Natural killer cell (primary cell): ENCODE data around the gene TATDN2. TPM values are rescaled to one million over a fixed set of nuclear protein-coding genes. Genes with fewer than 3 reads are reported as not detected.

Source experiments
- ATAC-seq, 3 donors: fragments of 150-1000 bp in 2 of 3; fragments of 200-7000 bp in 1 of 3; cut with Tn5 transposase; 1 replicate in 1 of 3; 2 replicates in 2 of 3; pipeline ENCODE4 v1.10.0; 2021; ENCODE audit warnings: mild to moderate bottlenecking in 2 of 3, moderate library complexity in 2 of 3
- DNase-seq, 2 donors: peaks; one replicate each; pipeline versions ENCODE4 v3.0.0 to v3.0.0-alpha.2; 2013 to 2021; ENCODE audit warnings: mixed read lengths in 1 of 2
- H3K27ac ChIP-seq: one replicate; pipeline ENCODE4 v1.5.1; 2013; ENCODE audit warnings: mild to moderate bottlenecking, low read length
- H3K27me3 ChIP-seq: one replicate; pipeline ENCODE4 v1.6.1; 2013; ENCODE audit warnings: low read length; ENCODE audit not compliant: control insufficient read depth, insufficient read depth
- H3K36me3 ChIP-seq: one replicate; pipeline ENCODE4 v1.6.1; 2013; ENCODE audit warnings: low read length; ENCODE audit not compliant: control insufficient read depth, insufficient read depth
- H3K4me1 ChIP-seq: one replicate; pipeline ENCODE4 v1.6.1; 2013; ENCODE audit warnings: low read length; ENCODE audit not compliant: control insufficient read depth, insufficient read depth
- H3K4me3 ChIP-seq: one replicate; pipeline ENCODE4 v1.5.1; 2013; ENCODE audit warnings: low read length
- H3K9me3 ChIP-seq: one replicate; pipeline ENCODE4 v1.6.1; 2013; ENCODE audit warnings: low read length; ENCODE audit not compliant: control insufficient read depth, insufficient read depth
- H3K27ac Mint-ChIP-seq, 2 donors: one replicate each; pipeline ENCODE4 v1.8.0; 2022; ENCODE audit warnings: mild to moderate bottlenecking in 2 of 2, mixed read lengths in 2 of 2, moderate library complexity in 1 of 2
- H3K27me3 Mint-ChIP-seq, 2 donors: one replicate each; pipeline ENCODE4 v1.8.0; 2022; ENCODE audit warnings: low read depth in 2 of 2, mixed read lengths in 2 of 2
- H3K36me3 Mint-ChIP-seq: one replicate; pipeline ENCODE4 v1.8.0; 2022; ENCODE audit warnings: mixed read lengths
- H3K4me1 Mint-ChIP-seq, 2 donors: one replicate each; pipeline ENCODE4 v1.8.0; 2022; ENCODE audit warnings: mixed read lengths in 2 of 2
- H3K4me3 Mint-ChIP-seq: one replicate; pipeline ENCODE4 v1.8.0; 2022; ENCODE audit warnings: mild to moderate bottlenecking, moderate library complexity, mixed read lengths
- H3K9me3 Mint-ChIP-seq, 2 donors: one replicate each; pipeline ENCODE4 v1.8.0; 2022; ENCODE audit warnings: mixed read lengths in 2 of 2
- CTCF ChIP-seq: fragments of 200-600 bp; IDR thresholded peaks from one replicate; pipeline ENCODE4 v1.8.0; 2022; ENCODE audit warnings: antibody characterized with exemption
- WGBS: methylation state at CpG from one replicate; pipeline ENCODE4 v1.1.7; 2013; ENCODE audit warnings: missing lambda C conversion rate; ENCODE audit not compliant: insufficient coverage; 5-methylcytosine and 5-hydroxymethylcytosine counted together
- intact Hi-C: fragments of 100-400 bp; cut with micrococcal nuclease; formaldehyde crosslinking; loops from one replicate; pipeline ENCODE4 v1.14.2; 2022
- total RNA-seq, 4 donors: library from RNA; stranded (reverse); fragments of 120-200 nt in 1 of 4; gene quantifications; one replicate each; pipeline versions ENCODE4 v1.2.3 to v1.2.4, GENCODE V29; 2013 to 2022

Gene TATDN2
- total RNA-seq, 3 donors from 2014 or later (not counting 1 experiment from before 2014, with no cell fraction given) = 75.6 to 99.4 (median 88.4) TPM

GRCh38 chr3:10228248-10228950 is 19.9 kb upstream of the TATDN2 start:
- H3K4me1 ChIP-seq = peaks cover 39% of the 10 kb centered on the region
- no peak overlapping the region for H3K4me3 ChIP-seq
- peaks cover 20% of the 10 kb centered on the region for H3K36me3 ChIP-seq
- Mint-ChIP-seq H3K27ac (peak overlapping the region; percentile 76 to 80), H3K4me3 (no peak overlapping the region), H3K9me3 (no peaks in the 10 kb centered on the region), H3K27me3 (no peaks in the 10 kb centered on the region), H3K4me1 (peaks cover 30 to 32% of the 10 kb centered on the region in 2 donors), H3K36me3 (peaks cover 5% of the 10 kb centered on the region)
- H3K9me3 ChIP-seq = no peaks in the 10 kb centered on the region
- ATAC-seq = peak in 1 of 3 donors; percentile 33
- peak in 1 of 2 donors; percentile 30 for DNase-seq
- intact Hi-C loops = loop anchor here (5.0 kb wide), 1 partner anchor 41 kb away; no protein-coding TSS in a partner anchor
- H3K27ac ChIP-seq = peak overlapping the region; percentile 5
- H3K27me3 ChIP-seq = no peaks in the 10 kb centered on the region
- WGBS = 37% methylated on average over 4 of the region's 4 CpGs
- TF ChIP-seq CTCF = no peak

GRCh38 chr3:10229576-10229975 is 18.7 kb upstream of the TATDN2 start:
- Mint-ChIP-seq H3K4me3 (no peak overlapping the region), H3K9me3 (no peaks in the 10 kb centered on the region), H3K4me1 (peaks cover 18 to 21% of the 10 kb centered on the region in 2 donors), H3K27ac (peak overlapping the region; percentile 4 to 80), H3K36me3 (peaks cover 5% of the 10 kb centered on the region), H3K27me3 (no peaks in the 10 kb centered on the region)
- no peak overlapping the region for H3K4me3 ChIP-seq
- intact Hi-C loops = loop anchor here (5.0 kb wide), 1 partner anchor 42 kb away; no protein-coding TSS in a partner anchor
- H3K27me3 ChIP-seq = no peaks in the 10 kb centered on the region
- 98% methylated on average over 7 of the region's 7 CpGs for WGBS
- peaks cover 27% of the 10 kb centered on the region for H3K4me1 ChIP-seq
- H3K9me3 ChIP-seq = no peaks in the 10 kb centered on the region
- no peak for DNase-seq
- TF ChIP-seq CTCF = no peak
- peaks cover 32% of the 10 kb centered on the region for H3K36me3 ChIP-seq
- ATAC-seq = no peak
- no peak overlapping the region for H3K27ac ChIP-seq

- H3K27me3 Mint-ChIP-seq = no peaks in the 10 kb centered on the region
- H3K4me3 ChIP-seq = no peak overlapping the region
- DNase-seq = no peak
- H3K9me3 Mint-ChIP-seq = no peaks in the 10 kb centered on the region
- TF ChIP-seq CTCF = no peak
- H3K4me3 Mint-ChIP-seq = no peak overlapping the region
- H3K4me1 Mint-ChIP-seq = peaks cover 12% of the 10 kb centered on the region in 2 donors
- H3K27ac ChIP-seq = no peak overlapping the region
- H3K36me3 Mint-ChIP-seq = no peaks in the 10 kb centered on the region
- peaks cover 49% of the 10 kb centered on the region for H3K36me3 ChIP-seq
- H3K4me1 ChIP-seq = peaks cover 16% of the 10 kb centered on the region
- no peaks in the 10 kb centered on the region for H3K9me3 ChIP-seq
- WGBS = 74% methylated on average over 6 of the region's 7 CpGs
- H3K27ac Mint-ChIP-seq = no peak overlapping the region
- intact Hi-C loops = no loop called here
- no peaks in the 10 kb centered on the region for H3K27me3 ChIP-seq
- peak in 1 of 3 donors; percentile 18 for ATAC-seq
Observed at GRCh38 chr3:10232137-10232536, 16.1 kb upstream of the TATDN2 start.
